GM21737 (cell line): Measurements from ENCODE around the gene A2M.

Experiments used
- ATAC-seq: cut with Tn5 transposase; IDR thresholded peaks from one replicate; pipeline ENCODE4 v1.9.1; 2021; ENCODE audit warnings: mild to moderate bottlenecking, moderate library complexity; ENCODE audit not compliant: unreplicated experiment

A2M gene

DNA sequence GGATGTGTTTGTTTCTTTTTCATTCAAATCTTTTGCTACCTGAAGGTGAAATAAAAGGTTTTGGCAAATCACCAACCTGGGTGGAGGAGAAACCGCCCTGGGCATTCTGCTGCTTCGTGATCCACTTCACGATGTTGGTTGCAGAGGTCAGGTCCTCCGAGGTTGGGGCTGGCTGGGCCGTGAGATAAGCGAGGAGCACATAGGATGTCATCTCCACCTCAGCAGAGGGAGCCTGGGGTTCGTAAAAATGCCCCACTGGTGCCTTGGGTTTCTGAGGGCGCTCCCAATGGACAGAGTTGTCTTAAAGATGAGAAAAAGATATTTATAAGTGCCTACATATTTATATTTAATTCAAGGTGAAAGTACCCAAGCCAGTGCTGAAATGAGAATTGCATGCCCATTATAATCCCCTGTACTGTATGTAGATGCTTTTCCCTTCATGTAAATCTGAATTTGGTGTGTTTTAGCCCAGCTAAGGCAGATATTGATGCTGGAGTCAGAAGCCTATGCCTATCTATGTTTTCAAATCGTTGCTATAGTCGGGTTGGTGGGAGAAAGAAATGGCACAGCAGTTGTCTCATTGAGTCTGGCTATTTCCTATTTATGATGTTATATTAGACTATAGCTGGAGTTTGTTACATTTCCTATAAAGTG lies 41.1 kb downstream of the A2M start:
- ATAC-seq: no peak

DNA sequence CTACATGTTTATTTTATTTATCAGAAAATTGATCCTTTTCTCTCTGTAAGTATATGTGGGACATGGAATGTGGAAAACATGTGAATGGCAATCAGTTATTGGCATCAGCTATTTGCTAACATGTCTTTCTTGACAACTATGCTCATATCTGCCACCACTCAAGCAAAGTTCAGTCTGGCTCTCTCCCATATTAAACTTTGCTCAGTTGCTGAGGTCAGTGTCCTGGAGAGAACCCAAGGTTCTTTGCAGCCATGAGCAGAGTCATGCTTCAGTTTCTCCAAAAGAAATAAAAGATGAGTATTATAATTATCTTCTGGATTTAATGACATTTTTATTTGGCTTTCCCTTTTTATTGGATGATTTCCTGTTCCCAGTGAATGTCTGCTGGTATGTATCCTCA lies 42.6 kb downstream of the A2M start:
- ATAC-seq: no peak

DNA sequence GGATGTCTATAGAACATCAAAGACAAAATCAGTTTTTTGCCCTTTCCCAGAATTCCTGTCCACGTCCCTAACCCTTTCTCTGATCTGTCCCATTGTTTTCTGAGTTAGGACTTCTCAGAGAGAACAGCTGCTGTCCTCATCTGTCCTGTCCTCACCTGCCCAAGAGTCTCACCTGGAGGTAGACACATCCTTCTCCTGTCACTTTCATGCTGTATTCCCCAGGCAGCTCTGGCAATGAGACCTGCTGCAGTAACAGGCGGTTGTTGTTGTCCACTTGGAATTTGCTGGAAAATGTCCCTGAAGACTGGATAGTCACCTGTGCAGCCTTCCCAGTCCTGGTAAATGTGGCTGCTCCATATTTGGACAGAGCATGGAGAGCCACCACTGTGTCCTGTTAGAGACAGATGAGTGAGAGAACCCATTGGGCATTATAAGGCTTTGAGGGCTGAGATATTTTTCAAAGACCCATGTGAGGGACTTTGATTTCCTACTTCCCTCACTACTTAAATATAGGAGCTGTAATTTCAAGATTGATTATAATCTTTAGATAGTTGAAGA lies 43.2 kb downstream of the A2M start:
- ATAC-seq: no peak

DNA sequence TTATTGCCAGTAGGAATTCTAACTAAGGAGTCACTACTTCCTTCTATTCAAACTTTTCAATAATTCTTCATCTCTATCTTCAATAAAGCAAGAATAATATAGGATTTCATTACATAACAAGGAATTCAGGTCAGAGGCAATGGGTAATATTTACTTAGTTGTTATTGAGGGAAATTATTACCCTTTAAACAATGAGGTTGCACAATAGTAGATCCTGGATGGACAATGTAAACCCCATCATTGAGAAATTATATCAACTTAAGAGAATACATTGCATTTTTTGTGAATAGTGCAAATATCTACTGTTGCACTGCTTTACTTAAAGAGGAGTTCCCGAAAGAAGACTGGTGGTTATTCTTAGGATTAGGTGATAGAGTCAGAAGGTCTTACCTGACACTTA lies 43.8 kb downstream of the A2M start:
- ATAC-seq: no peak

DNA sequence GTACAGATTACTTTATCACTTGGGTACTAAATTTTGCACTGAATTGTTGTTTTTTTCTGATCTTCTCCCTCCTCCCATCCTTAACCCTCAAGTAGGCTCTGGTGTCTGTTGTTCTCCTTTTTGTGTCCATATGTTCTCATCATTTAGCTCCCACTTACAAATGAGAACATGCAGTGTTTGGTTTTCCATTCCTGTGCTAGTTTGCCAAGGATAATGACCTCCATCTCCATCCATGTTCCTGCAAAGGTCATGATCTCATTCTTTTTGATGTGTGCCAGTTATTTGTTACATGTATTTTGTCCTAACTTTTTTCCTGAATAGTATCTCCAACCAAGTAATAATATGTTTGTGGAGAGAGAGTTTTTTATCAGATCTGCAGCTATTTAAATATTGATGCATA lies 44.2 kb downstream of the A2M start:
- ATAC-seq: no peak

DNA sequence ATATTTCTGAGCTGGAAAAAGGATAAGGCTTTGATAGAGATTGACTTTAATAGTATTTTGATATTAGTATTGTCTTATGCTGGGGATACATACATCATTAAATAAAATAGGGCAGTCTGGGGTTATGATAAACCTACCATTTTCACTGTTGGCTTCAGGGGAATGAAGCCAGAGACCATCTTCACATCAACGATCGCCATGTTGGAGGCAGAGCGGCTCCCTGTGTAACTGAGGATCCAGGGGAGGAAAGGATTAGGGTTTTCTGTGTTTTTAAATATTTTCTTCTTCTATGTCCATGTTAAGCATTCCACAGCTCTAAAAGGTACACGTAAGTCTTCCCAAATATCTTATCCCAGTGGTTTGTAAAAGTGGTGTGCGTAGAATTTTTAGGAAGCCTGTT lies 45.4 kb downstream of the A2M start:
- no peak for ATAC-seq

DNA sequence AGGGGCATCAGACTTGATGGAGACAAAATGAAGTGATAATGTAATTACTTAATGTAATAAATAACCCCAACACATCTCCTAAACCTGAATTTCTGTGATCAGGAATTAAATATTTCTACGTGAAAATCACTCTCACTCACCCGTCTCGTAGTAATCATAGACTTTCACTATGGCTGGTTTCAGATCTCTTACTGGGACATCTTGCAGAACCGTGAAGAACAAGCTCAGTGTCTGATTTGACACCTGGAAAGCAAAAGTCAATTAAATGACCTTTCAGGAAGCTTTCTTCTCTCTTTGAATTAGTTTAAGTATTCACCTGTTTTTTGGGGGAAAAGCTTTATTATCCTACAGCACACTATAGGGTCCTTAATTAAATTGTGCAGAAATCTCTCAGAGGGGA lies 47.1 kb downstream of the A2M start:
- ATAC-seq: no peak

DNA sequence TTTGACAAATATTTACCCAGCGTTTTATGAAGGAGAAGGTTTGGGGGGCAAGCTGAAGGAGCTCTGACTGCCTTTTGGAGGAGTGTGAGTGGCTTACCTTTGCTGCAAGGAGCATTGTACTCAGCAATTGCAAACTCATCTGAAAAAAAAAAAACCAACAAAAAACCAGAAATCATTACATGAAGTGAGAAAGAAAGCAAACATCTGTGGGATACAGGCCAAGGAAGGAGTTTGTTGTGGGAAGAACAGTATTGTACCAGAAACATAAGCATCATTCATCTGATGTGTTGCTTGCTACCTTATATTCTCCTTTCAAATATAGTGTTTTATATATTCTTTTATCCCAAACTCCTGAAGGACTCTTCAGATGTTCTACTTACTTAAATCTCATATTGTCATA lies 47.6 kb downstream of the A2M start:
- no peak for ATAC-seq

DNA sequence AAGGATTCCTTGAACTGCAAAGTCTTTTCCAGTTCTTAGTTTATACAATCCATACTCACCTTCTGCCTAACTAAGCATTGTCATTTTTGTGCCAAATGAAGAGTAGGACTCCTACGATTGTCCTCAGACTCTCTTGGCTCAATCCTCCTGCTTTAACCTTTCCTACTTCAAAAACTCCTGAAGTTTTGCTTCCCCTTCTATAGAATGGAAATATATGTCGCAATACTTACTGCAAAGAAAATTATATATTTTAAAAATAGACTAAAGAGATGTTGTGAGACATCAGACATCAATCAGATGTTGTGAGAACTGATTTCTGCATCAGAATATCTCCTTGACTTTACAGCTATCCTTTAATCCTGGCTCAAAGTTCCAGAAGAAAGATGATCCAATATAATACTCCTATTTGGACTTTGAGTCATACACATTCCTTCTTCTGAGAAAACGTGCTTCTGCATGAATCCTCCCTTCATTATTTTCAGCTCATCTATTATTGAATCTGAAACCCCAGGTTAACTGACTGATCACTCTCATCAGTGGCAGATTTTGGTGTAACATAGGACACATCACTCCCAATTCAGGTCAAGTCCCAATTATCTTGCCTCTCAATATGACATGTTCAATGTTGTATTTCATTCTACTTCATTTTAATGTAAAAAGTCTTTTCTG lies 48.8 kb downstream of the A2M start:
- ATAC-seq: no peak

DNA sequence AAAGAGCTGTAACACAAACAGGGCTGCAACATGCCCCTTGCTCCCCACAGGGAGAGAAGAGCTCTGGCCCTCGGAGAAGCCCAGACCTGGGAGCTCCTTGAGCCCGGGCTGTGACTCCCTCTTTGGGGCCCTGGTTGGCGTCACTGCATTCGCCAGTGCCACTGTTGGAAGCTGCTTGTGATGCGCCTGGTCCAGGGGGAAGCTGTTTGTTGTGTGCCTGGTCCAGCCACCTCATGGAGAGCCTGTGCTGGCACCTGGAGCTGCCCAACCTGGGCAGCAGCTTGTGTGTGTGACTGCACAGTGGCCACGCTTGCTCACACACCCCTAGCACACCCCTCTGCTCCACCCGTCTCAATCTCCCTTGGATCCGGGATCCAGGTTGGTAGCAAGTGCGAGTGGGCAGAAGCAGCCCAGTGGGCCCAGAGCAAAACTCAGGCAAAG lies 49.5 kb downstream of the A2M start:
- no peak for ATAC-seq

DNA sequence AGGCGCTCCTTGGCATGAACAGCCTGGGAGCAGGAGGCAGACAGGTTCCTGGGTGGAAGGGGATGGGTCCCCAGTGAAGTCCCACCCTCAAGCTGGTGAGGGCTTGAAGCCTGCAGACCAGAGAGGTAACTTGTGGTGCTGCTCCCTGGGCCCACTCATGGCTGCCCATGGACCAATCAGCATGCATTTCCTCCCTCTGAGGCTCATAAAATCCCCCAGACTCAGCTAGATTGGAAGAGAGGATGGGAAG lies 50.2 kb downstream of the A2M start:
- ATAC-seq: no peak

DNA sequence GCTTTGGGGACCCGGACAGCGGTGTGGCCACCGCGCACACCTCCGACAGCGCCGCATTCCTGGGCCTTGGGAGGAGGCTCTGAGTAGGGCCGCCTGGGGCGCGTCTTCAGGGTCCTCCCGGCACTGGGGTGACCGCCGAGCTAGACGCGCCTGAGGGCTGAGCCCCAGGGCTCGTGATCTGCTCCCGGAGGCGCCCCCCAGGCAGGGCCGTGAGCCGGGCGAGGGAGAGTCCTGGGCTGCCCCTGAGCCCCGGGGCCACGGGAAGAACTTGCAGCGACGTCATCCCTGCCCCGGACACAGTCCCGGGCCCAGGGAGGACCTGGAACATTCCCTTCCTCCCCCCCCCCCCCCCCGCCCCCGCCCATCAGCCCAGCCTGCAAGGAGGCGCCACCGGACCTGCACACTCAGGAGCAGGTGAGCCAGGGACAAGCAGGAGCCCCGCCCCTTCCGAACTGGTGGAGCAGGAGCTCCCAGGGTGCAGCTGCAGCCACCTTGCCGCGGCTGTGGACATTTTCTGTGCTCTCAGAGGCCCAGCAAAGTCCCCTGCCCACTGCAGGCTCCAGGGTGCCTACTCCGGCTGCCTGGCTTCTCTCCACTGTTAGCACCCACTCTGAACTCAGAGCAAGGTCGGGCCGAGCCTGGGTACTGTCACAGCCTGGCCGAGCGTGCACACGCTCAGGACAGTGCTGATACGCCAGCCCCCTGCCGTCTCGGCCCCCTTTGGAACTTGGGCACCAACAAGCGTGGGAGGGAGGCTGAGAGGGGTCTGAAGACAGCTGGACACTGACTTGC lies 50.7 kb downstream of the A2M start:
- no peak for ATAC-seq

DNA sequence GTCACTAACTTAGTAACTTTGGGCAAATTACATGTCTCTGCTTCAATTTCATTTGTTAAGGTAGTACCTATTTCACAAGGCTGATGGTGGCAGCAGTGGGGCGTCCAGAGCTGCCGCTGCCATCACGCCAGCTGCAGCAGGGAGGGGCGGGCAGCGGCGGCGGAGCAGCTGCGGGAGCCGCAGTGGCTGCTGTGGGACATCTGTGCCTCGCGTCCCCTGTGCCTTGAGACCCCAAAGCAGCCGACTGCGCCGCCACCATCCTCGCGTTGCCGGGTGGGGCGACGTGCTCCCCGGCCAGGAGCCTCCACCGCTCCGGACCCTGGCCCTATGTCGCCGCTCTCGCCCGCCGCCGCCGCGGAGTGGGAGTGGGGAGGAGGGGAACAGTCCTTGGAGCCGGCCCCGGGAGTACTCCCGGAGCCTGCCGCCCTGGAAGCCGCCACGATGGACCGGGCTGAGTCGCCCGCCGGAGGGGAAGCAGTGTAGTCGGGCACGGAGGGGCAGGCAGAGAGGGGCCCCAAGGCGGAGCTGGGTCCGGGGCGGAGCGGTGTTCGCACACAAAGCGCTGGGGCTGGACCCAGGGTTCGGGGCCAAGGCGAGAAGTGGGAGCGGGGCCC lies 51.4 kb downstream of the A2M start:
- ATAC-seq: peak; percentile 55

DNA sequence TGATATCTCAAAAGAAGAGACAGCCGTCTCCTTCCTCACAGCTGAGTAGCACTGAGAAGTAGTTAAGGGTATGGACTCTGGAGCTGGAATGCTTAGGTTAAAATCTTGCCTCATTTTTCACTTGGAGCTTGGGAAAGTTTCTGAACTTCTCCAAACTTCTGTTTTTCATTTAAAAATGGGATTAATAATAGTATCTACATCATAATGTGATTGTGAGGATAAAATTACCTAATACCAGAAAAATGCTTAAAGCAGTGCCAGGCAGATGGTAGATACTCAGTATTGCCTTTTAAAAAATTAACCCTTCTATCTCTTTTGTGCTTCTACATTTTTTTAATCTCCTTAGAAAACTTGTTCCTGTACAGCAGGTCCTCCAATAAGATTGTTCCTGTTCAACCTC lies 63.1 kb downstream of the A2M start:
- ATAC-seq: no peak

DNA sequence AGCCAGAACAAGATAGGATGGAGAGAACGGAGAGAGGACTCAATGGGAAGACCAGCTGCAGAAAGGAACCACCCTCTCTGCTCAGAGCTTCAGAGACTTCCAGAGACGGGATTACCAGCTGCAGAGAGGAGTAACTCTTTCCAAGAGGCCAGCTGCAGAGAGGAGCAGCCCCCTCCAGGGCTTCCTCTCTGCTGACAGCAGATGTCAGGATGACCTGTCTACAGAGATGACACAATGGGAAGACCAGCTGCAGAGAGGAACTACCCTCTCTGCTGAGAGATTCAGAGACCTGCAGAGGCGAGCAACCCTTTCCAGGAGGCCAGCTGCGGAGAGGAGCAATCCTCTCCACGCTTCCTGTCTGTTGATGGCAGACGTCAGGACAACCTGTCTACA lies 64.6 kb downstream of the A2M start:
- no peak for ATAC-seq

DNA sequence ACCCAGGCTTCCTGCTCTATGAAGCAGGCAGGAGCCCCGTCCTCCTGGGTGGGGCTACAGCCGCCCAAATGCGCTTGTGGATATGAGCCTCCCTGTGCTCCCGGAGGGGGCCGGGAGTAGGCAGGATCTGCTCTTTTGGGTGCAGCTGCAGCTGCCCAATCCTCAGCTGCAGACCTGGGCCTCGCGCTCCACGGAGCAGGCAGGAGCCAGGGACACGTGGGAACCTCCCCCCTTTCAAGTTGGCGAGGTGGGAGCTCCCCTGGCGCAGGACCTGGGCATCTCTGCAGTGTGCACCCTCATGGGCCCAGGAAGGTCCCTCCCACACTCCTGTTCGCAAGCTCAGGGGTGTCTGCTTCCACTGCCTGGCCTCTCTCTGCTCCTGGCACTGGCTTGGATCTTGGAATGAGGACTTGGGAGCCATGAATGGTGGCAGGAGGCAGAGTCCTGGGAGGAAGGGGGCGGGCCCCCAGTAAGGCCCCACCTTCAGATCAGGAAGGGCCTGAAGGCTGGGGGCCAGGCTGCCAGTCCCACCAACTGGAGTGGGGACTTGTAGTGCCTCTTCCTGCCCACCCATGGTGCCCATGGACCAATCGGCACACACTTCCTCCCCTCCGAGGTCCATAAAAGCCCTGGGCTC lies 65.1 kb downstream of the A2M start:
- ATAC-seq: no peak

DNA sequence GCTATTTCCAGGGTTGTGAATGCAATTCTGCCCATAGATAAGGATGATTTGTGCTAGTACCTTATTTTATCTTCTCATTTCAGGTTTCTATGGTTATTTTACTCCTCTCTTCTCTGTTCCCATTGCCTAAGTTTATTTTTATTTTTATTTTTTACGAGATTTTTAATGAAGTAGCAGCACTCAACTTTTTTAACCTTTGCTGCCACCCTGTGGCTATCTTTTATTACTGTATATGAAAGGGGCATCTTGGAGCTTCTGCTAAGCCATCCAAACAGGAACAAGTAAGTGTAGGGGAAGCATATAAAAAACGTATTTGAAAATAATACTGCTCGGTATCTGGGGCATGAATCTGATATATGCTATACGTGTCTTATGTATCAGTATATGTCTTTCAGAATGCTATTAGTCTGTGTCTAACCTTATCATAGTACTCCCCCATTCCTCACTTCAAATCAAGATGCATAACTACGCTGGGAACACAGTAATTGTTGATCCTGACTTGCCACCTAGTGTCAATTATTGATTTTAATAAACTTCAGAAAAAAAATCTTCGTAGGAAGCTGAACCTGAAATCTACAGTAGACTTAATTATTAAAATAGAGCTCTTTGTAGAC lies 66.1 kb downstream of the A2M start:
- no peak for ATAC-seq

DNA sequence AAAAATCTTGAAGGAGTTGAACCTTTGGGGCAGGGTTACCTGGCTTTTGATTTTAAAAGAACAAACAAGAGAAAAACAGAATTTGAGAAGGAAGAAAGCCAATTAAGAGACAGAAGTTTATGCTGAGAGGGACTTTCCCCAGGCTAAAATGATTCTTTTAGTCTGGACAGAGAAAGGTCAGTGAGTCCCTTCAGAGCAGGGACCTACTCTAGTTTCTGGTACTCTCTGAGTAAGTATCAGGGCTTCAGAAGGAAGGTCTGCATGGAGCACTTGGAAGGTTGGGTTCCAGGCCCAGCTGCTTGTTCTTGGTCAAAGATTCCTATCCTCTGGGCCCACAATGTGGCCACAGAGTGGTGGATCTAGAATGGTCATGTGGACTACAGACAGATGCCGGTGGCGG lies 66.8 kb downstream of the A2M start:
- ATAC-seq: no peak

DNA sequence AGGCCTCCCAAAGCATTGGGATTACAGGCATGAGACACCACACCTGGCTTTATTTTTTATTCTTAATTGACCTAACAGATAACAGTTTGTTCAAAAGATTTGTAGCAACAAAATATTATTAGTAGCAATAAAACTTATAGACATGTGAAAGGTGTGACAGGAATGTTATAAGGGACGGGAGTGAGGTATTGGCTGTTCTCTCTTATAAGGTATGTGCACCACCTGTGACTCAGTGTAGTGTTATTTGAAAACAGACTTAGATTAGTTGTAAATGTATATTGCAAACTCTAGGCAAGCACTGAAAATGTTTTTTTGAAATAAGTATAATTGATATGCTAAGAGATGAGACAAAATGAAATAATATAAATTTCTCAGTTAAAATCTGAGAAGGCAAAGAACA lies 68.6 kb downstream of the A2M start:
- ATAC-seq: no peak

DNA sequence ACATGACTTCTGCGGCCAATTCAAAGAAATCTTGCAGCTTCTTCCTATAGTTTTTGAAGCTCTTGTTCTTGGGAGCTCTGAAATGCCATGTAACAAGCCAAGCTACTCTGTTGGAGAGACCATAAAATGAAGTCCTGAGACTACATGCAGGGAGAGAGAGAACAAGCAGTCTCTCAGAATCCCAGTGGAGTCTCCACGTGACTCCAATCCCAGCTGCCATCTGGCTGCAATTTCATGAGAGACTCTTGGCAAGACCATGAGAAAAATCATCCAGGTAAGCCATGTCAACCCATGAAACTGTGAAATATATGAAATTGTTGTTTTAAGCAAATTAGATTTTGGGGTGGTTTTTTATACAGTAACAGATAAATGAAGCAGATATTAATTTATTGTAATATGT lies 72.0 kb downstream of the A2M start:
- no peak for ATAC-seq

DNA sequence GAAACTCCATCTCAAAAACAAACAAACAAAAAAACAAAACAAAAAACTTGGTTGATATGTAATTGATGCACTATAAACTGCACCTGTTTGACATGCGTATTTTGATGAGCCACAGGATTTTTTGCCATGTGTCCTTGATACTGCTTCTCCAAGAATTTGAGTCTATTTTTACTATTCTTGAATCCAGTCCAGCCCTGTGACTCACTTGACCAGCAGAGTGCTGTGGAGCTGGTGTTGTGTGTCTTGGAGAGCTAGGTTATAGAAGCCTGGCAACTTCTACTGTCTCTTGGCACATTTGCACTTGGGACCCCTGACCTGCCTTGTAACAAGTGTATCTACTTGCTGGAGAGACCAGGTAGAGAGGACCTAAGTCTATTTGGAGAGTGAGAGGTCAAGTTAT lies 74.4 kb downstream of the A2M start:
- ATAC-seq: no peak
